Stimulated activated CD8-positive, alpha-beta memory T cell treated with anti-CD3 and anti-CD28 coated beads, Interleukin-4, amount 100 ng/mL, for 24 hours (primary cell): Measurements from ENCODE around the gene LSG1.

ENCODE experiments used
- DNase-seq: peaks from one replicate; pipeline ENCODE4 v3.0.0-alpha.2; 2020; ENCODE audit warnings: low read depth

The LSG1 gene

GRCh38 chr3:194671900-194672808 is at the start of gene LSG1:
TSS of gene LSG1 (minus strand) at chr3:194672191. CDS start at chr3:194672162, 29 bp downstream.
- DNase-seq: peak; percentile 81

GRCh38 chr3:194720048-194720447 is 48.1 kb upstream of the LSG1 start:
- DNase-seq: no peak

GRCh38 chr3:194718079-194718478 is 46.1 kb upstream of the LSG1 start:
- no peak for DNase-seq

- DNase-seq: no peak
Measured at GRCh38 chr3:194715022-194715800, 43.2 kb upstream of the LSG1 start.

- no peak for DNase-seq
Measured at GRCh38 chr3:194714564-194714963, 42.6 kb upstream of the LSG1 start.

GRCh38 chr3:194714137-194714455 is 42.1 kb upstream of the LSG1 start:
- DNase-seq: no peak

GRCh38 chr3:194713299-194714136 is 41.5 kb upstream of the LSG1 start:
- DNase-seq: no peak

- no peak for DNase-seq
Measured at GRCh38 chr3:194711913-194712312, 39.9 kb upstream of the LSG1 start.

GRCh38 chr3:194711286-194711685 is 39.3 kb upstream of the LSG1 start:
- DNase-seq: no peak

GRCh38 chr3:194707147-194707540 is 35.2 kb upstream of the LSG1 start:
- DNase-seq: no peak

- DNase-seq: no peak
Measured at GRCh38 chr3:194705761-194706160, 33.8 kb upstream of the LSG1 start.

GRCh38 chr3:194705227-194705626 is 33.2 kb upstream of the LSG1 start:
- no peak for DNase-seq

GRCh38 chr3:194702545-194702944 is 30.6 kb upstream of the LSG1 start:
- DNase-seq: no peak

GRCh38 chr3:194696702-194697101 is 24.7 kb upstream of the LSG1 start:
- DNase-seq: no peak

- DNase-seq: no peak
Measured at GRCh38 chr3:194691481-194692283, 19.7 kb upstream of the LSG1 start.

- no peak for DNase-seq
Measured at GRCh38 chr3:194690501-194691372, 18.7 kb upstream of the LSG1 start.

GRCh38 chr3:194689493-194689944 is 17.5 kb upstream of the LSG1 start:
- peak; percentile 28 for DNase-seq

GRCh38 chr3:194688946-194689345 is 17.0 kb upstream of the LSG1 start:
- DNase-seq: no peak

- DNase-seq: peak; percentile 15
Measured at GRCh38 chr3:194688200-194688740, 16.3 kb upstream of the LSG1 start.

GRCh38 chr3:194687638-194688199 is 15.7 kb upstream of the LSG1 start:
- DNase-seq: peak; percentile 65
